GM08714 (cell line): ENCODE data around the gene PODXL.
A peak's percentile ranks its signal among the peaks of the same experiment; 100 is the strongest.
"Not testable (repeated sequence)": the region's sequence is repeated elsewhere in the genome, so short reads cannot be mapped to it uniquely, and the experiment has no call there.

Experiments
- H3K4me3 ChIP-seq: fragments of 200-500 bp; sonication (Bioruptor generic); 2 replicates; pipeline ENCODE4 v1.5.1; 2014; ENCODE audit warnings: mild to moderate bottlenecking, low read length, inconsistent platforms
- ZNF274 ChIP-seq: IDR thresholded peaks from 2 replicates; pipeline ENCODE4 v1.6.1; 2012; ENCODE audit warnings: mild to moderate bottlenecking, low read depth, low read length

PODXL gene

DNA sequence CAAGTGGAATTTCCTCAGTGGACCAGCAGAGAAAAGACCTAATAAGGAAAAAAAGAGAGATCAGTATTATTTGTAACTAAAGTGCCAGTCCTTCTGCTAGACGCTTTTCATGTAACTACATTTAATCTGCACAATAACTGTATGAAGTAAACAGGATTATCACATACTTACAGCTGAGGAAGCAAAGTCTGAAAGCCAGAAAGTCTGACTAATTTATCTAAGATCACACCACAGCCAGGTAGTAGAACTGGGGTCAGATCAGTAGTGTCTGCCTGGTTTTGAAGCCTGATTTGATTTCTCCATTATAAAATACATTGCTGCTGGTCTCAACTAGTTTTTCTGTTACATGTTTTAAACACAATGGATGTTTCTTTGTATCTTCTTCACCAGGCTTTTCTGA is 69.2 kb downstream of the PODXL start:
- H3K4me3 ChIP-seq = no peak overlapping the region
- TF ChIP-seq ZNF274 = no peak

DNA sequence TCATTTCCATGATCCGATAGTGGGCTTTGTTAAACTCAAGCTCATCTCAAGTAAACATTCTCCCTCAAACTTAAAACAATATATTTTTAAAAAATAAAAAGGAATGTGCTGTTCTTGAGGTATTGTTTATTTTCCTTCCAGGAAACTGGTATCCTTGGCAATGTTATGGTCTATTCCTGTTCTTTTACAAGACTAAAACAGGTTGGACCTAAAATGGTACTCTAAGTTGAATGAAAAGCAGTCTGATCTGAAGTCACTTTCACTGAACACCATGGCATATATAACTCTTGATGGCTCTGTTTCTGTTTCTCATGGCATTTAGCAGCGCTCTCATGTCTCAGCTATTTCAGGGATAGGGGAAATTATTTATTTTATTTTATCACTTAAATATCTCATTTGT is 70.1 kb downstream of the PODXL start:
- no peak overlapping the region for H3K4me3 ChIP-seq
- no peak for TF ChIP-seq ZNF274

DNA sequence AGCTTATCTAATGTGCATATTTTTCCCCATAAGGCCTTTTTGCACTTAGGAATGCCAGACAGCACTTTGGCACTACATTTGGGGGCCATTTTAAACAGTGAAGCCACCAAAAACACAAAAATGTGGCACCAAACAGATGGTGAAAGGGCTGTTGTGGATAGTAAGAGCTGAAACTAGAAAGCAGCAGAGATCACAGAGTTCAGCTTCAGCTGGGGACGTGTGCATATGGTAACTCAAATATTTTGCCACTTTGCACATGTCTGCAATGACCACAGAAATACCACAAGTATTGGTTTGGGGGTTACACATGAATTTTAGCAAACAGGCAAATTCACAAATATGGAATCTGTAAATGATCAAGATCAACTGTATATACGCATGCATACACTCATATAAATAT is 72.8 kb downstream of the PODXL start:
- no peak overlapping the region for H3K4me3 ChIP-seq
- no peak for TF ChIP-seq ZNF274

DNA sequence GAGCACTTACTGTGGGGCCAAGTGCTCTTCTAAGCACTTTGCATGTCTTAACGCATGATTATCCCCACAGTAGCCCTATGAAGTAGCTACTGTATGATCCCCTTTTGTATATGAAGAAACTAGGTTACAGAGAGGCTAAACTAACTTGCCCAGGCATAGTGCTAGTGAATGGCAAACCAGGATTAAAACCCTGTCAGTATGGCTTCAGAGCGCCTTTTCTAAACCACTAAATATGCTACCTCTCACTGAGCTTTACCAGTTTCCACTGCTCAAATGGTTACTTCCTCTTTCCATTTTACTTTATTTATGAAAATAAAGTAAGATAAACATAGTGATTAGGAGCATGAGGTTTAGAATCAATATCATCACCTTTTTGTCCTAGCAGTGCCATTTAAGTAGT is 73.6 kb downstream of the PODXL start:
- no peak for TF ChIP-seq ZNF274
- H3K4me3 ChIP-seq = no peak overlapping the region

DNA sequence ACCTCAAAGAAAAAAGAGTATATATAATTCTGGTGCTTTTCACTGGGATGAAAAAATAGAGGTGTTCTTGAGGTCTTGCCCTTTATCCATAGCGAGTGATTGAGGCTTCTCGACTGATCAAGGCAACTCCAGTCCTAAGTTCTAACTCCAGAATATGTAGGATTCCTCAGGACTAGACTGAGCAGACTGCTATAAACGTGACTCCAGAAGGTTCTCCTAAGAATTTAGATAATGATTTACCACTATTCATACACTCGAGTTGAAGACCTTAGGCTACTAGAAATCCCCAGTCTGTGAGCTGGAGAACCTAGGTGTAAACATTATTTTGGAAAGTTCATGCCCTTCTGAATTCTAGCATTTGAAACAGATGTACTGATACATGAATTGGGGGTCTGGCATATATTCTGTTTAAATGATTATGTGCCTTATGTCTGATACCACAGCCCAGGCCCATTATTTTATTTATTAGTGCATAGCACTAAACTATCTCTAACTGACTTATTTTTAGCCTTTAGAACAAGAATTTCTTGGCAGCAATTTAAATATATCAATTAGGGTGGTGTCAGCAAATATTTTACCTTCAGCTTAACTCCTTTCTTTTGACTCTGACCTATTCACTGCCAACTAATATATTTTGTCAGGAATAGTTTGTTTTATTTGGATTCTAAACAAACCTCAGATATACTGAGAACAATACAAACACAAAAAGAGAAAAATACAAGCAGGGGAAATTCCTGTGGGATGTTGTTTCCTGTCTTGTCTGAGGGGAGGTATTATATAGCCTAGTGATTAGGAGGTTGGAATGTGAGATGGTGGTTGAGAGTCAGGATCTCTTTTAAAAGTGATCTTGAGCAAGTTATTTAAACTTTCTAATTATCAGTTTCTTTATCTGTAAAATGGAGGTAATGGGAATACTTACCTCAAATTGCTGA is 75.8 kb downstream of the PODXL start:
- H3K4me3 ChIP-seq = no peak overlapping the region
- no peak for TF ChIP-seq ZNF274

DNA sequence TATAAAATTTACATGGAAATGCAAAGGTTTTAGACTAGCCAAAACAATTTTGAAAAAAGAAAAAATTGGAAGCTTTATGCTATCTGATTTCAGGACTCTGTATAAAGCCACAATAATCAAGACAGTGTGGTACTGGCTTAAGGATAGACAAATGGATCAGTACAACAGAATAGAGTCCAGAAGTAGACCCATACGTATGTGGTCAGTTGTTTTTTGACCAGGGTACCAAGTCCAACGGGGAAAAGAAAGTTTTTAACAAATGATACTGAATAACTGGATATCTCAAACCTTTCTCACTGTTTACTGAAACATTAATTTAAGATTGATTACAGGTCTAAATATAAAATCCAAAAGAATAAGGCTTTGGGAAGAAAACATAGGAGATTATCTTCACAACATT is 79.7 kb downstream of the PODXL start:
- TF ChIP-seq ZNF274 = no peak
- H3K4me3 ChIP-seq = no peak overlapping the region

DNA sequence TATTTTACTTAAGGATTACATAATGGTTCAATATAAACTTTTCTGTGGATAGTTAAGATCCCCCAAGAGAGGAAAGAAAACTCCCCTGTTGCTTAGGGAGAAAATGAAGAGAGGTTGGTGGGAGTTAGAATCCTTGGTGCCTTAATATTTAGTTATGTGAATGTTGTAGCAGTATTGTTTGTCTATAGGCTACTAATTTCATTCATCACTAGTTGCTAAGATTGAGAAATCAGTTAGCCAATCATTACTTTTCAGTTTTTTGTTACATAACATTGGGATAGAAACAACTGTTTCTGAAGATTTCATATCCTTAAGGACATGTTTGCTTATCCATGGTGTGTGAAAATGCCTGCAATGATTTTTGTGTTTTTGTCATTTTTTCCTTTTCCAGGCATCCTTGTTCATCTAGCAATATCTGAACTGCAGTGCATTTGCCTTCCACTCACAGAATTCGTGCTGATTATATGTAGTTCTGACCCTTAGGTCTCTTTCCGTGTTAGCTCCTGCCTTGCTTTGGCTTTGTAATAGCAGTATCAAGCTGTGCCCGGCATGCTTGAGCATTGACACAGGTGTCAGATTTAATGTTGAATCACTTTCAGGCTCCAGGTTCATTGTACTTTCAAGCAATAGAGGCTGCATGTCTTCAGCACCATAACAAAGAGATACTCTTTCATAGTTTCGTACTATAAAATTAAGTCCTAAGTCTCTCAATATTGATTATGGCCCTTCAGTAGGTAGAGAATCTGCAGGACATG is 85.0 kb downstream of the PODXL start:
- H3K4me3 ChIP-seq = no peak overlapping the region
- no peak for TF ChIP-seq ZNF274

DNA sequence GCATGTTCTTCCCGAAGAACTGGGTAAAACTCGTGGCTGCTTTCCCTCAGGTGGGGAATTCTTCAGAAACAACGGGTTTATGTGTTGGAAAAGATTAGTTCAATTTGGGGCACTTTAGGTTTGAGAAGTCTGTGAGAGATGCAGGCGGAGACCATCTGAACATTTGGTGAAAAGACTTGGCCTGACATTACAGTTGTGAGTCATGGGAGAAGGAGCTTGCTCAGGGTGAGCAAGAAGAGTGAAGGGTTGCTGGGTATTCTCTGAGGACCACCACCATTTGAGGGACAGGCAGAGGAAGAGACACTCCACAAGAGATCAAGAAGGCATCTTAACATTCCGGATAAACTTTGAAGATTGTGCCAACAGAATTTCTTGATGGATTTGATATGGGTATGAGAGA is 88.6 kb downstream of the PODXL start:
- no peak for TF ChIP-seq ZNF274
- no peak overlapping the region for H3K4me3 ChIP-seq

DNA sequence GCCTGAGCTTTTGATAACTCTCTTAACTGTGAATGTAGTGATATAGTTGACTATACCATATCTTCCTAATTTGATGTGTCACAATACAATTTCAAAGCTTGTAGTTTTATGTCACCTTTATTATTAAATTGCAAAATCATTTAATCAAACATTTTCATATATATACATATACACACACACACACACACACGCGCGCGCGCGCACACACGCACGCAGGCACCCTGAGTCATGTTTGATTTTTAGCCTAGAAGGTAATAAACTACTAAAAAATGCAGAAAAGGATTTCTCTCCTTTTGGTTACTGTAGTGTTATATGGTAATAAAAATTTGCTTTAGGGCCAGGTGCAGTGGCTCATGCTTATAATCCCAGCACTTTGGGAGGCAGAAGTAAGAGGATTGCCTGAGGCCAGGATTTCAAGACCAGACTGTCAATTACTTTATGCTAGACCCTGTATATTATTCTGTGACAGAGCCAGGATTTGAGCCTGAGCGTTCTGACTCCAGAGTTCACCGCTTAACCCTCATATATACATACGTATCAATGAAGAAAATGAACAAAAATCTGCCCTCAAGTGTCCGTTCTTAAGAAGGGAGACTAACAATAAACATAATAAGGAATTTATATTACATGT is 89.6 kb downstream of the PODXL start:
- no peak overlapping the region for H3K4me3 ChIP-seq
- TF ChIP-seq ZNF274 = no peak

DNA sequence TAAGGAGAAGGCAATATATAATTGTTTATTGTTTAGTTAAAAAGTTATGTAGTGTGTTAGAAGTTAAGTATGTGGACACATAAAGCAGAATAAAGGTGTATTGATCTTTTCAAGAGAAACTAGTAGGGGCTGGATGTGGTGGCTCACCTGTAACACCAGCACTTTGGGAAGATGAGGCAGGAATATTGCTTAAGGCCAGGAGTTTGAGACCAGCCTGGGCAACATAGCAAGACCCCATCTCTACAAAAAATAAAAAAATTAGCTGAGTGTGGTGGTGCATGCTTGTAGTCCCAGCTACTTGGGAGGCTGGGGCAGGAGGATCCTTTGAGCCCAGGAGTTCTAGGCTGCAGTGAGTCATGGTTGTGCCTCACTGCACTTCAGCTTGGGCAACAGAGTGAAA is 93.7 kb downstream of the PODXL start:
- H3K4me3 ChIP-seq = not testable (repeated sequence)

DNA sequence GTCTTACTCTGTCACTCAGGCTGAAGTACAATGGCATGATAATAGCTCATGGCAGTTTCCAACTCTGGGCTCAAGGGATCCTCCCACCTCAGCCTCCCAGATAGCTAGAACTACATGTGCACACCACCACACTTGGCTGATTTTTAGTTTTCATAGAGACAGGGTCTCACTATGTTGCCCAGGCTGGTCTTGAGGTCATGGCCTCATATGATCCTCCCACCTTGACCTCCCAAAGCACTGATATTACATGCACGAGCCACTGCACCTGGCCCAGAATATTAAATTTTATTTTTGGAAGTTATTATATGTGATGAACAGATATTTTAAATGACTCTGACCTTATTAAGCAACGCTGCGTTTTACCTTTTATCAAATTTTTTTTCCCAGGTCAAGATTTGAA is 94.4 kb downstream of the PODXL start:
- H3K4me3 ChIP-seq = no peak overlapping the region
- no peak for TF ChIP-seq ZNF274

DNA sequence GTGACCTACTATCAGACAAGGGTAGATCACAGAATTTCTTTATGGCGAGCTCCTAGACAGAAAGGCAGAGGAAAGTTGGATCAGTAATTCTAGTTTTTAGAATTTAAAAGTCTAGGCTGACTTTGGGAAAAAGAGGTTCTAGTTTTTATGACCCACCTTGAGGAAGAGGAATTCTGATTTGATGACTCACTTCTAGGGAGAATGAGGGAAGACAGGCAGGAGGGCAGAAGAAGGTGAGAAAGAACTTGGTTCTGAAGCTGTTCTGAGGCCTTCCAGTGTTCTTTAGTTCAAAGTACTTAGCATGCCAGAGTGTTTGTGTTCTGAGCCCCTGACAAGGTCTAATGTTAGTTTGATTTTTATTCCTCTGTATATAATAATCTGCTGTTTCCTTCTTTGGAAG is 97.2 kb downstream of the PODXL start:
- H3K4me3 ChIP-seq = no peak overlapping the region
- no peak for TF ChIP-seq ZNF274

DNA sequence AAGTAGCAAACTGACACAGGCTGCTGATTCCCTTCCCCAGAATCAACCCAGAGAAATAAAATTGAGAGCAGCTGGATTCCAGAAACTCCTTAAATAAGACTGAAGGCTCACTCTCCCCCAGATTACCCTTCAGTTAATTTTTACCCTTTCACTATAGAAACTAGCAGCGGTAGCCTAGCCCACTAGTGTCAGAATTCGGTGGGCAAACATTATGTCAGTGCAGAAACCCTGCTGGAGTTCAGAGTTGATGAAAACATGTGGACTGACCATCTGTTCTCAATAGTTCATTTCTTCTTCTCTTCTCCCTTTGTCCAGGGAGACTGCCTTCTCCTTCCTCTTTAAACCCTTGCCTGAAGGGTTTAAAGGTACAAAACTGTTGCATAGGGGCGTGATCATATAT is 100.1 kb downstream of the PODXL start:
- H3K4me3 ChIP-seq = no peak overlapping the region
- TF ChIP-seq ZNF274 = no peak

DNA sequence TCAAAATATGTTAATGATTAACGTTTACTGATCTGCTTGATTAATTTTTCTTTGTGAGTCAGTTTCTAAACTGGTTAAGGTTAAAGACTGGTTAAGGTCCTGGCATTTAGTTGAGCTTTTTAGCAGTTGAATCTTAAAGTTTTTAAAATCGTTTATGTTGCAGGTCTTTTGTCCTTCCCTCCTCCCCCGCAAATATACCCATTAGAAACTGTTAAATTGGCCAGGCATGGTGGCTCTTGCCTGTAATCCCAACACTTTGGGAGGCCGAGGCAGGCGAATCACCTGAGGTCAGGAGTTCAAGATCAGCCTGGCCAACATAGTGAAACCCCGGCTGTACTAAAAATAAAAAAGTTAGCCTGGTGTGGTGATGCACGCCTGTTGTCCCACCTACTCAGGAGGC is 100.9 kb downstream of the PODXL start:
- peak overlapping the region; percentile 44; the same call in 1 of the 2 replicates for H3K4me3 ChIP-seq
- no peak for TF ChIP-seq ZNF274

DNA sequence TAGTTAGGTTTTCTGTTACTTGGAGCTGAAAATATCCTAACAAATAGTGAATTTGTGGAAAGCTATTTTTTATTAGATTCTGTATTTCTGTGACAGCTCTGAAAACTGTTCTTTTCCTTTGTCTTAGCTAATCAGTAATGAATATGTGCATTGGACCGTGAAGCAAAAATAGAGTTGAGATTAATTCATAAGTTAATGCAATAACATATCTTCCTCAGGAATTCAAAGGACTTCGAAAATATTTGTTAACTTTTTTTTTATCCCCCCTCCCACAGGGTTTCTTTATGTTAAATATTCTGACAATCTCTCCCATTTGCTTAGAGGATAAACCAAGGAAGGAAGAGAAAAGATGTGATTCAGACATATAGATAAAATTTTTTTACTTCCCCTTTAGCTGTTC is 101.4 kb downstream of the PODXL start:
- no peak overlapping the region; the same call in 1 of the 2 replicates for H3K4me3 ChIP-seq
- TF ChIP-seq ZNF274 = no peak
